Stimulated activated CD8-positive, alpha-beta memory T cell treated with anti-CD3 and anti-CD28 coated beads, Interleukin-7, amount 100 ng/mL, for 4 hours (primary cell): ENCODE measurements around the gene FOLR2.
"Not testable (repeated sequence)": the region's sequence is repeated elsewhere in the genome, so short reads cannot be mapped to it uniquely, and the experiment has no call there.

Experiments used
- DNase-seq, 2 donors: peaks; one replicate each; pipeline ENCODE4 v3.0.0-alpha.2; 2020; ENCODE audit warnings: low read depth in 2 of 2

Gene FOLR2

DNA sequence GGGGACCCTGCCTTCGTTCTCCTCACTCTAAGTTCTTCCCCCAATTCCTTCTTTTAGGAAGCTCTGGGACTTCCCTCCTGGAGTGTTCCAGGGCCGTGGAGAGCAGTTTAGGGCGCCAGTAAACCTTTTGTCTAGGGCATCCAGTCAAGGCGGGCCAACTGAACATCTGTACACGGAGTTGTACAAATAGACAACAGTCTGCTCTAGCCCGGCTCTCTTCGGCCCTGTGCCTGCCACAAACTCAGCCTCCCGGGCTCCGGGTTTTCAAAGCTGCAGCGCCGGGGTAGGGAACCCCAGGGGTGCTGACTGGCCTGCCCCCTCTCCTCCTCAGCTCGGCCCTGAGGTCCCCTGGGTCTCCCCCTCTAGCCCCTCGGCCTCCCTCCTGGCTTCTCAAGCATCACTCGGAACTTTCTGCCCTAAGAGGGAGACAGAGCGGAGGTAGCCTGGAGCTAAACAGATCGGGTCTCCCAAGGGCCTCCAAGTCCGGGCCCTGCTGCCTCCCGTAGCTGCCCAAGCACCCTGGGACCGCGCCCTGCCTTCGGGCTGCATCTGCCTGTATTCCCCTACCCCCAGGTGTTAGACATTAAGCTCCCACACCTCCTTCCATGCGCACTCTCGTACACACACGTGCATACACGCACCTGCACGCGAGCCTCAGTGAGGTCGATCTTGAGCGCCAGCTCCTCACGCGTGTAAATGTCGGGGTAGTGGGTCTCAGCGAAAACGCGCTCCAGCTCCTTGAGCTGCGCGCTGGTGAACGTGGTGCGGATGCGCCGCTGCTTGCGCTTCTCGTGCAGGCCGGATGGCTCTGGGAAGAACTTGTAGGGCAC, 24.1 kb downstream of the FOLR2 start:
- DNase-seq: no peak

DNA sequence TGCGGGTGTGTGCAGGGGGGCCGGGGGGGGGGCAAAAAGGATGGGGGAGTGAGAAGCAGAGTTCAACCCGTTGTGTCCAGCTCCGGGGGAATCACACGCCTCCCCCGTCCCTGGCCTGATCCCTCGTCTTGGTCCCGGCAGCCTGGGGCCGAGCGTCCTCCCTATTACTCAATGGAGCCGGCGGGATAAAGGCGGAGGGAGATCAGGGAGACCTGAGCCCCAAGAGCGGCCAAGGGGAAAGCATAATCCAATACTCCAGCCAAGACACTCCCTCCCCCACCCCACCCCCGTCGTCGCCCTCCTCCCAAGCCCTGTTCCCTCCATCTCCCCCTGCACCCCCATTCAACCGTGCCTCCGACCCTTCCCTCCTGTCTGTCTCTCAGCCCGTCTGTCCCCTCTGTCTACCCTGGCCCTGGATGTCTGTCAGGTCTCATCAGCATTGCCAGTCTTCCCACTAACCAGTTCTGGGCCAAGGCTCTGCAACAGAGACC, 24.7 kb downstream of the FOLR2 start:
- no peak for DNase-seq

DNA sequence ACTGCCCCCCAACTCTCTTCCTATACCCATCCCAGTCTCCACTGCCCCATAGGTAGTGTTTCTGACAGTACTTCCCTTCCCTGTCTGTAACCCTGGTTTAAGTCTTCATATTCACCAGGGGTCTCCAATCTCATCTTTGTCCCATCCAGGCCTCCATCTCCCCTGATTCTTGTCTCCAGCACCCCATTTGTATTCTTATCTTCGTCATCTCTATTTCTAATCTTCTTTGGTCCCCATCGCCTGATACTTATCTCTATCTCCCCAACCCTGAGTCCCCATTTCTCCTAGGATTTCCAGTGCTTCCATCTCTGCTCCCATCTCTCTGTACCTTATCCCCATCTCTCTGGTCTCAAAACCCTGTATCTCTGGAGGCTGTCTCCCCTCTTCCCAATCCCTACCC, 25.5 kb downstream of the FOLR2 start:
- DNase-seq: no peak

DNA sequence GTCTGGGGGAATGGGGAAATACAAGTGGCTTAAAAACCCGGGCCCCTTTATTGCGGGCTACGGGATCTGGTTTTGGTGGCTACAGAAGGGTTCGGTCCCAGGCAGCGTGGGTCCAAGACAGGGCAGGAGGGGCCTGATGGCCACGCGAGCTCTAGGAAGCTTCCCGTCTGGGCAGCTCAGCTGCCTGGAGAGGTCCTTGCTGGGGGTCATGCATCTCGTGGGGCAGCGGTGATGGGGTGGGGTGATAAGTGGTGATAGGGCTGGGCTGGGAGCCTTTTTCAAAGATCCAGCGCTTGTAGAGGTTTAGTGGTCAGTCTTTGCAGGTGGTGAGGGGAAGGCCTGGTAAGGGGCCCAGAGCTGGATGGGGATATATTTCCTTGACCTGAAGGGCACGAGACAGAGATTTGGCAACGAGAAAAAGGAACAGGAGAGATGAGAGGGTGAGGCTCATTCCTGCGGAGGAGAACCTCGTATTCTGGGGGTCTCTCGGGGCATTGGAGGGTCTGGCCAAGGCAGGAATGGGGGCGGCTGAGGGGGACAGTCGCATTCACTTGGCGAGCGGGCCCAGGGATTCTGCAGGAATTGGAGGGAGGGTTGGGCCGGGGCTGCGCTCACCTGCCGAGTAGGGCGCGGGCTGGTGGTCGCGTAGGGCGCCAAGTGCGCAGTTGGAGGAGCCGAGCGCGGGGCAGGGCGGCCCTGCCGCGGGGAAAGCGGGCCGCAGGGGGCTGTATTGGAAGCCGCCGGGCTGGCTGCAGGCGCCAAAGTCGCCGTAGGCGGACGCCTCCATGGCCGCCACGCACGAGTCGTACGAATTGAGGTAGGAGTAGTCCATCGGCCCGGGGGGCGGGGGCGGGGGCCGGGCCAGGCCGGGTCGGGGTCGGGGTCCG, 26.8 kb downstream of the FOLR2 start:
- DNase-seq: no peak

DNA sequence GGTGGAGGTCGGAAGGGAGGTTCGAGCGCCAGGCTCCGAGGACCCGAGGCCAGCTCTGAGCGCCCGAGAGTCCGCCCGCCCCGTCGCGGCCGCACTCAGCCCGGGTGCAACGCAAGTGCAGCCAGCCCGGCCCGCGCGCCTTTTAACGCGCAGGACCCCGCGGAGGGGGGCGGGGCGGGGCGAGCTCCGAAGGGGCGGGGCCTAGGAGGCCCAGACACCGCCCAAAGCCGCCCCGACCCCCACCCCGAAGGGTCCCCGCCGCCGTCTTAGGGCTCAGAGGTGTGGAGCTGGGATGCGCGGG, 27.4 kb downstream of the FOLR2 start, which contains the start of gene PHOX2A:
Gene PHOX2A, minus strand, starts transcription at position 117 of the 301 bp plus-strand sequence. CDS start 172 bp downstream, outside the sequence.
- DNase-seq: no peak

DNA sequence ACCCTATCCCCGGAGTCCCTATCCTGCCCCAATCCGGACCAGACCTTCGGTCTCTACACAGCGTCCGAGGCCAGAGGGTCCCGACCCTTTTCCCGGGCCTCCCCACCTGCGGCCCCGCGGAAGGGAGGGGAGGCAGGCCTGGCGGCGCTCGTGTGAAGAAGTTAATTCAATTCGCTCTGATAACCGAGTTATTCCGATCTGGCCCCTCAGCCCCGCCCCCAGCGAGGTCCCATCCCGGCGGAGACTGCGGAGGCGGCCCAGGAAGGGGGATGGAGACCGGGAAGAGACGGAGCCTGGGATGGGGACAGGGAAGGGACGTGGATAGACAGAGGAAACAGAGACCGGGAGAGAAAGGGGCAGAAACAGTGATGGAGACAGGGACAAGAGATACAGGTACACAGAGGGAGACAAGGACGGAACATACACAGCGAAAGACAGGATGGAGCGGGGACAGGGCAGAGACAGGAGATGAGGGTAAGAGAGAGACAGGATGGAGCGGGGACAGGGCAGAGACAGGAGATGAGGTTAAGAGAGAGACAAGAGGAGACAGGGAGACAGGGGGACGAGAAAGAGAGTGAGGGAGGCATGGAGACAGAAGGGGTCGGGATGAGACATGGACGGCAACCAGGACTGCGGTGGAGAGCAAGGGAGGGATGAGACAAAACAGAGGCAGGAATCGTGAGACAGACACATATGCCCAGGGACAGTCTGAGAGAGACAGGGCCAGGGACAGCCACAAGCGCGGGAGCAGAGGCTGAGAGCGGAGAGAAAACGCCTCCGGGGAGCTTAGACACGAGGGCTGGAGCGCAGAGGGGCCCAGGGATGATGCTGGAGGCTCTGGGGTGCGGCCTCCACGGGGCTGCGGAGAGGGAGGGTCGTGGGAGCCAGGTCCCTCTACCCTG, 28.0 kb downstream of the FOLR2 start:
- DNase-seq: no peak

DNA sequence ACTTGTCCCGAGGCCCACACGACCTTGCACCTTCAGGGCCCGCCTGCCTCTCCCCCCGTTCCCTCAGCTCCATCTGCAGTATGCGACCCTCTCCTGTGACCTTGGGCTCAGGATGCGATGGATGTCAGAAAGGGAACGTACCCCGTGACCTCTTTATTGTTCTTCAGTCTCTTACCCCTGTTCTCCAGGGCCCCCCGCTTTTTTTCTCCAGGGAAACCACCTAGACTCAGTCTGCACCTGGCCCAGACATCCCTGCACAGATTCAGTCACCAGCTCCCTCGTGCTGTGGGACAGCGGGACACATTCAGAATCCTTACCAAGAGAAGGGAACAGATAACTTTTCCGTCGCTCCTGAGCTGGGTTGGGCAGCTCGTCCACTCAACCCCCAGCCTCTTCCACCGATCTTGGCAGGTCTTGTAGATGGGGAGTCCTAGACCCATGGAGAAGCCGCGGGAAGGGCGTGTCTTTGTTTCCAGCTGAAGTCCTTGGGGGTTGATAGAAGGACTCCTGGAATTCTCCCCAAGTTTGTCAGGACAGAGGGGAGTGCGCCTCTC, 28.7 kb downstream of the FOLR2 start:
- DNase-seq: no peak

DNA sequence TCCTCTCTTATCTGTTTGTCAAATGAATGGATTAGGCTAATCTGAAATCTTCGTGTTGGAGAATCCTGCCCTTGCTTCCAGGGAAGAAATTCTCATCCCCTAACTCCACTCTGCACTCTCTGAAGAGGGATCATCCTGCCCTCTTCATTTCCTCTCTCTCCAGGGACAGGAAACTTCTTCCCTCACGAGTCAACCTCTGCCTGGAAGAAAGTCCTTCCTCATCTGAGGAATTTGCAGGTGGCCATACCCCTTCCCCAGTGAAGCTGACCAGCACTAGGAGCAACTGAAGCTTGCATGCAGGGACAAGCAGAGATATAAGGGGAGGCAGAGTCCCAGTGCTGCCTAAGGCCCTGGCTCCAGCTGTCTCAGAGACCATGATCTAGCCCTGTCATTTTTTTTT, 31.0 kb downstream of the FOLR2 start:
- DNase-seq: no peak

DNA sequence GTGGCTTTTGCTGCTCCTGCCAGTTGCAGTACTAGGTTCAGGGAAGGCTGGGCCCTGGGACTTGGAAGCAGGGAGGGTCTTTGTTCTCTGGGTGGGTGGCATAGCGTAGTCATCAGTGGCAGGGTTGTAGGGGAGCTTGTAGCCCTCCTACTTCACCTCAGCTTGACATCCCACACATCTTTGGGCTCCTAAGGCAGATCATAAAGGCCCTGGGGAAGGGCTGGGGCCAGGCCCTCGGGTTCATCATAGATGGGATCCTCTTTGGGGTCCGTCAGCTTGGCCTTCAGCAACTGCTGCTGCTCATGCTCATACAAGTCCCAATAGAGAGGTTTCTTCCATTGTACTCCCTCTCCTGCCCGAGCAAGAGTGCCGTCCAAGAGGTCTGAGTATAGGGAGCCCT, 33.4 kb downstream of the FOLR2 start:
- DNase-seq: no peak

DNA sequence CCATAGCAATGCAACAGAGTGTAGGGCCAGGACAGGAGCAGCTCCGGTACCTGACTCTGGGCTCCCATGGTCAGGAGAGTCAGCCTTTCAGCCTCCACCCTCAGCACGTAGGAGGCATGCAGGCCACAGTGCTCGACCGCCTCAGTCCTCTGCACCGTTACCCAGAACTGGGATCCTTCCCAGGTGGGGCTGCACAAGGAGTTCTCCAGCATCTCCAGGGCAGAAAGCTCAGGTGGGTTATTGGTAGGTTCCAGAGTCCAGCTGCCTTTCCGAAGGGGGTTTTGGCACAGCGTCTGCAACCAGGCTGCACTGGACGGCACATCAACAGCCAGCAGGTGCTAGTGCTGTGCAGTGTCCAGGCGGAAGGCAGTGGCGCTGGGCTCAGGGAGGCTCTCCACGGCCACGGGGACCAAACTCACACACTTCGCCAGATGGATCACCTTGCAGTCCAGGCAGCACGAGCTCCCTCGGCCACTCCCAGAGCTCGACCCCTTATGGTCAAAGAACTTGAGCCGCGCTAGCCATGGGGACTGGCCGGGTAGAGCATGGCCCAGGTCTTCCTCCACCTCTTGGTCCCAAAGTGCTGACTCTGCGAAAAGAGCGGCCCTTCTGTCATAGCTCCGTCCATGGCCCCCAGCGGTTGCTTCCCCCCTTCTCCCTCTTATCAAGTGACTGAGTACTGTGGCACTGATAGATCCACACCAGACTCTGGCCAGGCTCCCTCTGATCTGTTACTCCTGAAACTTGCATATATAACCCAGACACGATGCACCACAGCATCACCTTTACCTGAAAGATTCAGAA, 34.3 kb downstream of the FOLR2 start:
- no peak for DNase-seq

DNA sequence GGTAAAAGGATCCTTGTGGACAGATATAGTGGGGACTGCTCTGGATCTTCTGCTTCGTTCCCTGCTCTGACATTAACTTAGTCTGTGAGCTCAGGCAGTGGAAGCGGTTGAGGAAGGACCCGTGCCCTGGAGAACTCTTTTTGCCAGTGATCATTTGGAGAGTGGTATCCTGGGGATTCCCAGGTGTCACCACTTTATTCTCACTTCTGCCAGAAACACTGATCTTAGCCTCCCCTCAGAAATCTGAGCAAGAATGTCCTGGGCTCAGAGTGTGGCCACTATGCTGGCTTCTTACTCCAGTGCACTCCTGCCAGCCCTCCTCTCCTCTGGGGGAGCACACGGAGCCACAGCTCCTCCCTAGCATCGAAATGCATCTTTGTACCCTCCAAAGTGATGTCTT, 35.0 kb downstream of the FOLR2 start:
- DNase-seq: no peak

DNA sequence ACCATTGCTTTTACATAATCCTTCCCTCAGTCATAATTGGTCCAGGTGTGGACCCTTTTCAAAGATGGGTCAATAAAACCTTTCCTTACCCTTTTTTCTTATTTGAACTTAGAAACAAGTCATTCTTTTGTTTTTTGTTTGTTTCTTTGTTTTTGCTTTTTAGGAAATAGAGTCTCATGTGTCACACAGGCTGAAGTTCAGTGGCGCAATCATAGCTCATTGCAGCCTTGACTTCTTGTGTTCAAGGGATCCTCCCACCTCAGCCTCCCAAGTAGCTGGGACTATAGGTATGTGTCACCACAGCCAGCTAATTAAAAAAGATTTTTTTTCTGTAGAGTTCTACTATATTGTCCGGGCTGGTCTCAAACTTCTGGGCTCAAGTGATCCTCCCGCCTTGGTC, 36.8 kb downstream of the FOLR2 start:
- no peak for DNase-seq

DNA sequence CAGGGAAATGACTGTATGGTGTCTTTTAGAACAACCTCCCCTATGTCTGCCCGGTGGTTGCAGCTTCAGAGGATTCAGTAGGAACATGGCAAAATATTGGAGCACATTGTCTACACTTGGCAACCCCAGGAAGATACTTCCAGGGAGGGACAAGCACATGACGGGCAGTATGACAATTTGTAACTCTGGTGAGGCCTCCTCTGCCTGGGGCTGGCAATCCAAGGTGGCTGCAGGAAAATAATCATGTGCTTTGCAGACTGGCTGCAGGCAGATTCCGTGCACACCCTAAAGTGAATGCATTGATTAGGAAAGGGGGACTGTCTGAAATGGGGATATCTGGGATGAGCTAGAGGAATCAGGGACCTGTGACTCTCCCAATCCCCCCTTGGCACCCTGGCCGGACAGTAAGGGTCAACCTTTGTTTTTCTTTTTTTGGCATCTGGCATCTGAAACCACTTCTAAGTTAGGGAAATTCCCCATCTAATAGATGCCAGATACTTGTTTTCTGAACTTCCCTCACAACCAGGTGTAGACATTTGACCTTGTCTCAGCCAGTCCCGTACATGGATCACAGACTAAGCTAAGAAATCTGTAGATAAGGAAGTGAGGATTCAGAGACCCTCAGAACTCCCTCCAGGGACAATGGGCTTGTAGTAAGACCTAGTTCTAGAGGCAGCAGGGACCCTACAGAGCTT, 37.9 kb downstream of the FOLR2 start:
- DNase-seq: no peak

DNA sequence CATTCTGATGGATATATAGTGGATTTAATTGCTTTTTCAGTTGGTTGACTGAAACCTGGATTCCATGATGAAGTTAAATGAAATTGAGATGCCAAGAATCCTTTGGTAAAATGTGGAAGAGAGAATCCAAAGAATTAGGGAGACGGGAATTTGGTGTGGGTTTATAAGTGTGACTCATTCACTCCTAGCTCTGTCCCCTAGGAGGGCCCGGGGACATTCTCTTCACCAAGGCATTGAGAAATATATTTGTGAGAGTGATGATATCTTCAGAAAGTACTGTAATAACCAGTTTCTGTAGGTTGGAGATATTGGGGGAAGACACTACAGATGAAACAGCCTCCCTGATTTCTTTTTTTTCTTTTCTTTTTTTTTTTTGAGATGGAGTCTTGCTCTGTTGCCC, 41.0 kb downstream of the FOLR2 start:
- DNase-seq: no peak

DNA sequence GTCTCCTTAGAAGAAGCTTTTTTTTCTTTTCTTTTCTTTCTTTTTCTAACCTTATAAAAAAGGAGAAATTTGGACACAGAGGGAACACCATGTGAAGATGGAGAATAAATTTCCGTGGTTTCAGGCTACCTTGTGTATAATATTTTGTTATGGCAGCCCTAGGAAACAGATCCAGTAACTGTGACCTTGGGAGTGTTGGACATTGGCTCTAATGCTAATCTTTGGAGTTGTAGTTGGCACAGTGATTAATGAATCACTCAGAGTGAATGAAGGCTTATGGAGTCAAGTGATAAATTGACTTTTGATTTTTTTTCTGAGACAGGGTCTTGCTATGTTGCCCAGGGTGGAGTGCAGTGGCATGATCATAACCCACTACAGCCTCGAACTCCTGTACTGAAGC, 42.9 kb downstream of the FOLR2 start:
- no peak for DNase-seq

DNA sequence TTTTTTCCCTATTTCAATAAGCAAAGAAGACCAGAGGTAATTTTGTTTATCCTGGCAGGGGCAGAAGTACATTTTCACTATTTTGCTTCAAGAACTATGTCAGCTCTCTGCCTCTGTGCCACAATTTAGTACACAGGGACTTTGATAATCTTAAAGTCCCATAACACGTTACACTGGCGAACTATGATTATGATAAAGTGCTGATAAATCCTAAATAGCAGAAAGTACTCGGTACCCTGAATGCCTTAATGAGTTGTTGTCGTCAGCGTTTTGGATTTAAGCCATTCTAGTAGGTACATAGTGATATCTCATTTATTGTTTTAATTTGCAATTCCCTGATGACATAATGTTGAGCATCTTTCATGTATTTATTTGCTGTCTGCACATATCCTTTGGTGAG, 44.0 kb downstream of the FOLR2 start:
- DNase-seq: no peak

DNA sequence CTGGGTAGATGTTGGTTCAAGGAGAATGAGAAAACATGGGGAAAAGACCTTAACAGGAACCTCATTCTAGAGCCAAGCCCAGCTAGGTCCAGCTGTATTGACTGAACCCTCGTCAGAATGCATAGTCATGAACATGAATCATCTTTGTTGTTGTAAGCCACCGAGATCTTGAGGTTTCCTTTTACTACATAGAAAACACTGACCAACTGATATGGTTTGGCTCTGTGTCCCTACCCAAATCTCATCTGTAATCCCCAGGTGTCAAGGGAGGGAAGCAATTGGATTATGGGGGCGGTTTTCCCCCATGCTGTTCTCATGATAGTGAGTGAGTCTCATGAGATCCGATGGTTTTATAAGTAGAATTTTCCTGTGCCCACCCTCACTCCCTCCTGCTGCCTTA, 46.8 kb downstream of the FOLR2 start:
- no peak for DNase-seq

DNA sequence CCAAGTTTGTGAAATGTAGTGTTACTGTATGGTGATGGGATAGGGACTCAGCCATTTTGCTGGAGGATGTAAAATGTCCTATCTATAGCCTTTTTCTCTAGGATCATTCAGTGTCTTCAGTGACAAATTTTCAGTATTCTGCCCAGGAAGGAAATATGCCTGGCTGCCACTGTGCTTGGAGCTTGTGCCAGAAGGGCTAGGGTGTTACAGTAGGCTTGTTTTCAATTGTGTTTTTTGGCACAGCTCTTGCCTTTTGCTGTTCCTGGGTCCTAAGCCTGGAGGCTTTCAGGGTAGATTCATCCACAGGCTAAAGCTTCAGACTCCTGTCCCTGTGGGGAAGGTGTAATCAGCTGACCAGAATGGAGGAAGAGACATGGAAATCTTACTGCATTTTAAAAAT, 49.4 kb downstream of the FOLR2 start:
- no peak for DNase-seq

DNA sequence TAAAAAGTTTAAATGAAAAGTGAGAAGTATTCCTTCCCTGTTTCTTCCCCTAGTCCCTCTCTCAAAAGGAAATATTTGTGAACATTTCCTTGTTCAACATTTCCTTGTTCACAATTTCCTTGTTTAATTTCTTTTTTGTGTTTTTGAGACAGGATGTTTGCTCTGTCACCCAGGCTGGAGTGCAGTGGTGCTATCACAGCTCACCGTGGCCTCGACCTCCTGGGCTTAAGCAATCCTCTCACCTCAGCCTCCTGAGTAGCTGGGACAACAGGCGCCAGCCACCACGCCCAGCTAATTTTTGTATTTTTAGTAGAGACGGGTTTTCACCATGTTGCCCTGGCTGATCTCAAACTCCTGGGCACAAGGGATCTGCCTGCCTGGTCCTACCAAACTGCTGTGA, 50.4 kb downstream of the FOLR2 start:
- not testable (repeated sequence) for DNase-seq

DNA sequence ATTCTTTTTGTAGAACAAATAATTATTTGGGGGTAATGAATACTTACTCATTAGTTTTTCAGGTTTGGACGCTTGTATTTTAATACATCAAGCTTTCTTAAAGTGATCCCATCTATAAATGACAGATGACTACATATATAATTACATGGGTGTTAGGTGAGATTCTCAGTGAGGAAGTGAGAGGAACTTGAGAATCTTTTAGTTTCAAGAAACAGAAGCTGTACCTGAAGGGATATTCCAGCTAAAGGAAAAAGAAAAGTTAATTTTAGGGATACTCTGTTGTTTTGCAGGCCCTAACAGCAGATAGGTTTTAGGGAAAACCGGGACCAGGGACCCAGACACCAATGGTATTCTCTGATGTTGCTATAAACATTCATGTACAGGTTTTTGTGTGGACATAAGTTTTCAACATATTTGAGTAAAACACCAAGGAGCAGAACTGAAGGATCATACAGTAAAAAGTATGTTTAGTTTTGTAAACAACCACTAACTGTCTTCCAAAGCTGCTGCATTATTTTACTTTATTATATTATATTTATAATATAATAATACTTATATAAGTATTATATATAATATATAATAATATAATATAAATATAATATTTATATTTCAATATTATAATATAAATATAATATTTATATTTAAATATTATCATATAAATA, 51.5 kb downstream of the FOLR2 start:
- no peak for DNase-seq
